Measurements from ENCODE around the gene CHMP4B.

DNA sequence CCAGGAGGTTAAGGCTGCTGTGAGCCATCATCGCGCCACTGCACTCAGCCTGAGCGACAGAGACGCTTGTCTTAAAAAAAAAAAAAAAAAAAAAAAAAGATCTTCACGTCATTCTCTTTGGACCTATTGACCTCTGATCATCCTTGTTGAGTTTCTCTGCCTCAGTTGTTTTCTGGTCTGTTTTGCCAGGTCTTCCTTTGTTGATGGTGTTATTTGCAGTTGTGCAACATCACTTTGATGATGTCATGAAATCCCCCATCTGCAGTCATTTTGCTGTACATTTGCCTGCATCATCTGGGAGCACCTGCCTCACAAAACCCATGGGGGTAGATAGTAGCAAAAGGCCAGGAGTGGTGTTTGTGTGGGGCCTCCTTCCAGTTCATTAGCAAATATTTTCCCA lies 39.2 kb upstream of the CHMP4B start:
- TF ChIP-seq, protein P1, sequence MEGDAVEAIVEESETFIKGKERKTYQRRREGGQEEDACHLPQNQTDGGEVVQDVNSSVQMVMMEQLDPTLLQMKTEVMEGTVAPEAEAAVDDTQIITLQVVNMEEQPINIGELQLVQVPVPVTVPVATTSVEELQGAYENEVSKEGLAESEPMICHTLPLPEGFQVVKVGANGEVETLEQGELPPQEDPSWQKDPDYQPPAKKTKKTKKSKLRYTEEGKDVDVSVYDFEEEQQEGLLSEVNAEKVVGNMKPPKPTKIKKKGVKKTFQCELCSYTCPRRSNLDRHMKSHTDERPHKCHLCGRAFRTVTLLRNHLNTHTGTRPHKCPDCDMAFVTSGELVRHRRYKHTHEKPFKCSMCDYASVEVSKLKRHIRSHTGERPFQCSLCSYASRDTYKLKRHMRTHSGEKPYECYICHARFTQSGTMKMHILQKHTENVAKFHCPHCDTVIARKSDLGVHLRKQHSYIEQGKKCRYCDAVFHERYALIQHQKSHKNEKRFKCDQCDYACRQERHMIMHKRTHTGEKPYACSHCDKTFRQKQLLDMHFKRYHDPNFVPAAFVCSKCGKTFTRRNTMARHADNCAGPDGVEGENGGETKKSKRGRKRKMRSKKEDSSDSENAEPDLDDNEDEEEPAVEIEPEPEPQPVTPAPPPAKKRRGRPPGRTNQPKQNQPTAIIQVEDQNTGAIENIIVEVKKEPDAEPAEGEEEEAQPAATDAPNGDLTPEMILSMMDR (IDR thresholded peaks at IDR 0.05) = no peak
- no peak for TF ChIP-seq POLR2A (IDR thresholded peaks at IDR 0.05)
- no peak for TF ChIP-seq POLR2AphosphoS5 (IDR thresholded peaks at IDR 0.05)
- no peak for TF ChIP-seq EP300 (IDR thresholded peaks at IDR 0.05)

Measured in sigmoid colon (tissue), 4 donors.